Keratinocyte (primary cell): ENCODE measurements around the gene RNASE9. TPM values are rescaled to one million over a fixed set of nuclear protein-coding genes. Genes with fewer than 3 reads are reported as not detected.

Experiments
- DNase-seq: peaks from one replicate; pipeline ENCODE4 v3.0.0-alpha.2; 2011; ENCODE audit warnings: low read depth, missing footprints, low spot score
- FAIRE-seq: peaks from 2 replicates; lab custom pipeline; 2011; peaks lifted over from hg19 to GRCh38; lab: Jason Lieb, UNC
- H2AFZ ChIP-seq: 2 replicates; pipeline ENCODE4 v1.6.0; 2012; ENCODE audit warnings: low read length, control low read depth, inconsistent platforms; ENCODE audit not compliant: control insufficient read depth
- H3K27ac ChIP-seq: 2 replicates; pipeline ENCODE4 v1.5.1; 2011; ENCODE audit warnings: low read length; ENCODE audit not compliant: control insufficient read depth, insufficient read depth
- H3K27me3 ChIP-seq: 3 replicates; pipeline ENCODE4 v1.6.0; 2011; ENCODE audit warnings: low read length; ENCODE audit not compliant: control insufficient read depth, insufficient read depth; ENCODE audit errors: extremely low read depth
- H3K36me3 ChIP-seq, 2 experiments: 2 replicates in 1 of 2; 3 replicates in 1 of 2; pipeline ENCODE4 v1.5.1; 2011; ENCODE audit warnings: low read length in 2 of 2, mild to moderate bottlenecking in 1 of 2; ENCODE audit not compliant: control insufficient read depth in 2 of 2, insufficient read depth in 2 of 2; ENCODE audit errors: extremely low read depth in 1 of 2
- H3K4me1 ChIP-seq: 3 replicates; pipeline ENCODE4 v1.5.1; 2011; ENCODE audit warnings: low read length; ENCODE audit not compliant: control insufficient read depth, insufficient read depth; ENCODE audit errors: extremely low read depth
- H3K4me2 ChIP-seq: 3 replicates; pipeline ENCODE4 v1.6.0; 2011; ENCODE audit warnings: low read depth, low read length; ENCODE audit not compliant: control insufficient read depth, insufficient read depth; ENCODE audit errors: extremely low read depth
- H3K4me3 ChIP-seq, 3 experiments: fragments of 200-600 bp in 1 of 3; sonication (generic) in 1 of 3; 2 replicates in 2 of 3; 3 replicates in 1 of 3; pipeline ENCODE4 v1.5.1; 2011 to 2016; ENCODE audit warnings: low read length in 3 of 3, mild to moderate bottlenecking in 3 of 3, control low read depth in 2 of 3, inconsistent platforms in 1 of 3, low read depth in 1 of 3, mixed read lengths in 1 of 3, mixed run types in 1 of 3, moderate library complexity in 1 of 3; ENCODE audit not compliant: control insufficient read depth in 2 of 3, insufficient read depth in 2 of 3; ENCODE audit errors: extremely low read depth in 1 of 3
- H3K79me2 ChIP-seq: 2 replicates; pipeline ENCODE4 v1.6.0; 2012; ENCODE audit warnings: low read length; ENCODE audit not compliant: control insufficient read depth, insufficient read depth
- H3K9ac ChIP-seq: 3 replicates; pipeline ENCODE4 v1.6.0; 2011; ENCODE audit warnings: low read length; ENCODE audit not compliant: control insufficient read depth, insufficient read depth; ENCODE audit errors: extremely low read depth
- H3K9me1 ChIP-seq: 3 replicates; pipeline ENCODE4 v1.6.0; 2011; ENCODE audit warnings: low read length; ENCODE audit not compliant: control insufficient read depth, insufficient read depth; ENCODE audit errors: extremely low read depth
- H3K9me3 ChIP-seq: 2 replicates; pipeline ENCODE4 v1.5.1; 2012; ENCODE audit warnings: low read depth, low read length; ENCODE audit not compliant: control insufficient read depth
- H4K20me1 ChIP-seq: 3 replicates; pipeline ENCODE4 v1.6.0; 2011; ENCODE audit warnings: low read length; ENCODE audit not compliant: control insufficient read depth, insufficient read depth; ENCODE audit errors: extremely low read depth
- EZH2 ChIP-seq: IDR thresholded peaks from one replicate; pipeline ENCODE4 v1.6.1; 2012; ENCODE audit warnings: inconsistent platforms, mild to moderate bottlenecking, low read length, moderate library complexity
- dilution Hi-C: fragments of 300-500 bp; cut with MboI; formaldehyde crosslinking; loops from one replicate; pipeline ENCODE4 v1.7.0; 2020; ENCODE audit warnings: low sequenced_read_pairs; ENCODE audit not compliant: extremely low pct_ligation_motif_present
- polyA plus RNA-seq, 5 experiments: library from polyadenylated mRNA; depleted of rRNA in 3 of 5; stranded (reverse) in 3 of 5; stranded (forward) in 1 of 5; unstranded in 1 of 5; fragments of >200 nt; gene quantifications; 1 replicate in 1 of 5; 2 replicates in 3 of 5; 3 replicates in 1 of 5; pipeline versions ENCODE4 v1.2.1 to v1.2.3, GENCODE V29; 2011 to 2012; ENCODE audit warnings: missing spikeins in 2 of 5, low read depth in 1 of 5, low replicate concordance in 1 of 5
- TF ChIP-seq, protein P1 (sequence below), 3 experiments: IDR thresholded peaks in 1 of 3; conservative IDR thresholded peaks in 1 of 3; optimal IDR thresholded peaks in 1 of 3; 2 replicates in 2 of 3; 3 replicates in 1 of 3; pipeline versions ENCODE3 to v1.5.1; 2011; ENCODE audit warnings: low read length in 3 of 3, mild to moderate bottlenecking in 3 of 3, moderate library complexity in 2 of 3, control low read depth in 1 of 3, inconsistent platforms in 1 of 3; ENCODE audit not compliant: insufficient read depth in 2 of 3; ENCODE audit errors: extremely low read depth in 1 of 3

RNASE9 gene
- polyA plus RNA-seq, 1 donor (not counting 4 experiments of a cell fraction or from before 2014, with no cell fraction given): not detected

DNA sequence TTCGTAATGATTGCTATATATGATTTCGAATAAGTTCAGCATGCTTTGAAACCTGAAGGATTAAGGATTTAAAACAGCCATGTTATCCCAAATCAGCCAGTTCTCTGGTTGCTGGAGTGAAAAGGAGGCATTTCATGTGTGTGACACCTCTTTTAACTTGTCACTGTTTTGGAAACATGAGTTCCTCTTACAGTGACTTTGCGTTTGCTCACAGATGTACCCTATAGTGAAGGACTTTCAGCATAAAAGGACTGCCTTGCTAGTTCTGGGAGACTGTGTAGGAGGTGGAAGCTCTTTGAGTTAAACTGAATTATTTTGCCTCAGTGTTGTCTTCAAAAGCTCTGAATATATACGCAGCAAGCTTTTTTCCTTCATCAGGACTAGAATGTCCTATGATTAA is 19.4 kb upstream of the RNASE9 start:
- Histone ChIP-seq H3K4me1 (no peaks in the 10 kb centered on the region), H3K9me3 (no peaks in the 10 kb centered on the region), H3K4me2 (no peak overlapping the region), H3K27me3 (peaks cover 3% of the 10 kb centered on the region), H3K27ac (no peak overlapping the region), H4K20me1 (no peaks in the 10 kb centered on the region), H3K79me2 (no peaks in the 10 kb centered on the region), H2AFZ (no peak overlapping the region), H3K4me3 (no peak overlapping the region), H3K36me3 (no peaks in the 10 kb centered on the region), H3K9me1 (no peaks in the 10 kb centered on the region), H3K9ac (no peak overlapping the region)
- dilution Hi-C loops: no loop called here
- DNase-seq (no peak), FAIRE-seq (no peak)
- TF ChIP-seq, protein P1, sequence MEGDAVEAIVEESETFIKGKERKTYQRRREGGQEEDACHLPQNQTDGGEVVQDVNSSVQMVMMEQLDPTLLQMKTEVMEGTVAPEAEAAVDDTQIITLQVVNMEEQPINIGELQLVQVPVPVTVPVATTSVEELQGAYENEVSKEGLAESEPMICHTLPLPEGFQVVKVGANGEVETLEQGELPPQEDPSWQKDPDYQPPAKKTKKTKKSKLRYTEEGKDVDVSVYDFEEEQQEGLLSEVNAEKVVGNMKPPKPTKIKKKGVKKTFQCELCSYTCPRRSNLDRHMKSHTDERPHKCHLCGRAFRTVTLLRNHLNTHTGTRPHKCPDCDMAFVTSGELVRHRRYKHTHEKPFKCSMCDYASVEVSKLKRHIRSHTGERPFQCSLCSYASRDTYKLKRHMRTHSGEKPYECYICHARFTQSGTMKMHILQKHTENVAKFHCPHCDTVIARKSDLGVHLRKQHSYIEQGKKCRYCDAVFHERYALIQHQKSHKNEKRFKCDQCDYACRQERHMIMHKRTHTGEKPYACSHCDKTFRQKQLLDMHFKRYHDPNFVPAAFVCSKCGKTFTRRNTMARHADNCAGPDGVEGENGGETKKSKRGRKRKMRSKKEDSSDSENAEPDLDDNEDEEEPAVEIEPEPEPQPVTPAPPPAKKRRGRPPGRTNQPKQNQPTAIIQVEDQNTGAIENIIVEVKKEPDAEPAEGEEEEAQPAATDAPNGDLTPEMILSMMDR (optimal IDR thresholded peaks at IDR 0.05 in 1 of 3, IDR thresholded peaks at IDR 0.05 in 1 of 3, conservative IDR thresholded peaks at IDR 0.05 in 1 of 3; ENCODE audit: extremely low read depth in 1 of 3, insufficient read depth in 2 of 3, low read length in 3 of 3): no peak
- TF ChIP-seq EZH2: no peak

DNA sequence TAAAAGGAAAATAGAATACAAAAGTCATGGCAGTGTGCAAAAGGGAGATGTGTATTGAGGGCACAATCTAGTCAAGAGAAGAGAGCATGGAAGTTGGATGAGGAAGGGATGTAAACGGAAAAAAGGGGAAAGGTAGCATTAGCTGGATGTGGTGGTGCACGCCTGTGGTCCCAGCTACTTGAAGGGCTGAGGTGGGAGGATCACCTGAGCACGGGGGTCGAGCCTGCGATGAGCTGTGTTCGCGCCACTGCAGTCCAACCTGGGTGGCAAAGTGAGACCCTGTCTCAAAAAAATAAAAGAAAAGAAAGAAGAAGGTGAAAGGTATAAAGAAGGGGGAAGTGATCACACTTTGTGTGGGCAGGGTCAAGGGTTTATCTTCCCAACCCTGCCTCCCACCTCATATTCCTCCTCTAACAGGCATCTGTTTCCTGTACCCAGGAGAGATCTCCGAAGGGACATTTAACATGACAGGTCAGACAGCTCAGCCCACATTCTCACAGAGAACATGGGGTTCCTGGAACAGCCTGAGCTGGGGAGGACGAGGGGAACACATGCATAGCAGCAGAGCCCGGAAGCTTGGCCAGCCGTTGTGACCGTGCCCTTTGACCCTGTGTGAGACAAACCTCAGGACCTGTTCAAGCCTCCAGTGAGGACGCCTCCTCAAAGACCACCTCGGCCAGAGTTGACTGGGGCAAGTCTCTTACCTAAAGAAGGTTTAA is 18.1 kb upstream of the RNASE9 start:
- H2AFZ ChIP-seq: no peak overlapping the region

More for the DNA sequence above, 18.1 kb upstream of the RNASE9 start:
- H3K79me2 ChIP-seq: no peaks in the 10 kb centered on the region
- H4K20me1 ChIP-seq: no peaks in the 10 kb centered on the region
- H3K9me1 ChIP-seq: no peaks in the 10 kb centered on the region
- H3K4me3 ChIP-seq: no peak overlapping the region
- no peak overlapping the region for H3K27ac ChIP-seq
- H3K9ac ChIP-seq: no peak overlapping the region
- FAIRE-seq (no peak), DNase-seq (no peak)
- dilution Hi-C loops: no loop called here
- H3K9me3 ChIP-seq: no peaks in the 10 kb centered on the region
- no peaks in the 10 kb centered on the region for H3K4me1 ChIP-seq
- peaks cover 2% of the 10 kb centered on the region for H3K27me3 ChIP-seq
- TF ChIP-seq, protein P1 (optimal IDR thresholded peaks at IDR 0.05 in 1 of 3, IDR thresholded peaks at IDR 0.05 in 1 of 3, conservative IDR thresholded peaks at IDR 0.05 in 1 of 3; ENCODE audit: extremely low read depth in 1 of 3, insufficient read depth in 2 of 3, low read length in 3 of 3): no peak
- TF ChIP-seq EZH2: no peak
- H3K4me2 ChIP-seq: no peak overlapping the region
- no peaks in the 10 kb centered on the region for H3K36me3 ChIP-seq
